ENCODE results near the gene CDK9.

The CDK9 gene

GRCh38 chr9:127793093-127793708, 7.4 kb downstream of the CDK9 start:
- no peak for TF ChIP-seq CTCF (IDR thresholded peaks at IDR 0.05)

DNA sequence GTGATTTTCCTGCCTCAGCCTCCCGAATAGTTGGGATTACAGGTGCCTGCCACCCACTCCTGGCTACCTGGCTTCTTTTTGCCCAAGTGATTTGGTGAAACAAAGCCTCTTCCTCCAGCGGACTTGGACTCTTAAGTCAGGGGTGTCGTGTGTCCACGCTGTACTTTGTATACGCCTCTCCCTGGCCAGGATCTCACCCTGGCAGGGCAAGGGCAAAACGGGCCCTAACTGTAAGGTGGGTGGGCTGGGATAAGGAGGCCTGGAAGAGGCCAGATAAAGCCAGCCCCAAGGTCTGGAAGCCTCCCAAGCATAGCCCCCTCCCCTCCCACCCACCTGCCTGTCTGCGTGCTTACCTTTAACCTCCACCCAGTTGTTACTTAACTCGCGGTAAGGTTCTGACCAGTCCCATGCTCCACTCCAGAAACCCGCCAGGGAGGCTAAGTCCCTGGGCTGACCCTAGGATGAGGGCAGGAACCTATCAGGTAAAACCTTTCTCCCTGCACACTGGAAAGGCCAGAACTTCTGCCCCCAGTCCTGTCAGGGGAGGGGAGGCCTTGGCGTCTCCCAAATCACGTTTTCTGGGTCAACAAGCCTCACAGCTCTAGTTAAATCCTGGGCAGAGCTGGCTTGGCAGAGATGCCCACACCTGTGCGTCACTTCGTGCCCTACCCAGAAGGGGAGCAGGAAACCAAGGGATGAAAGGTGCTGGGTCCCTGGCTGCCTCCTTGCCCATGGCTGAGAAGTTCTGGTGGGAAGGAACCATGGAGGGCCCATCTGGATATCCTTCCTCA, 8.4 kb downstream of the CDK9 start:
- TF ChIP-seq CTCF (IDR thresholded peaks at IDR 0.05): no peak

GRCh38 chr9:127796225-127796813, 10.5 kb downstream of the CDK9 start:
- no peak for TF ChIP-seq CTCF (IDR thresholded peaks at IDR 0.05)

- no peak for TF ChIP-seq CTCF (IDR thresholded peaks at IDR 0.05)
Observed at GRCh38 chr9:127796852-127797370, 11.1 kb downstream of the CDK9 start.

GRCh38 chr9:127801955-127802575, 16.2 kb downstream of the CDK9 start:
- TF ChIP-seq CTCF (IDR thresholded peaks at IDR 0.05): peak; percentile 15; the same call in 1 of the 2 replicates

- no peak for TF ChIP-seq CTCF (IDR thresholded peaks at IDR 0.05)
Observed at GRCh38 chr9:127802576-127803443, 17.0 kb downstream of the CDK9 start, which contains the start of gene FPGS. TSS of gene FPGS (plus strand) at chr9:127802882. CDS start at chr9:127802925, 43 bp downstream.

Measured in LNCAP (cell line).